ENCODE results near the gene TAOK3.

The TAOK3 gene

DNA sequence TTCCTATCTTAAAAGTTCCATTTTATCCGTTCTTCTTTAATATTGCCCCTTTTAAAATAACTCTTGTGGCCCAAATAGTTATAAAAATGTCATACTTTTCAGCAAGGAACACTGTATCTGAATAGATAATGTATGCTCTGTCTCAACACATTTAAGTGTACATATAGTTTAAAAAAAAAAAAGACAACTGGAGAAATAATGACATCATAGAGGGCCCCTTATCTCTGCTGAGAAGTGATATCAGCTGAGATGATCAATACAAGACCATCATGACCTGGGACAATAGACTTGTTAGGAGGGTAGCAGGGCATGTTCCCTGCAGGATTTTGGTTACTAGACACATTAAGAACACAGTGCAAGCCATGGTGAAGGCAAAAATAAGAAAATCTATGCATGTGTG is 159.3 kb downstream of the TAOK3 start:
- no peak overlapping the region for H3K4me3 ChIP-seq (ENCODE audit: low read depth, low read length)
- no peak for DNase-seq (ENCODE audit: low read depth, low spot score)
- no peak for TF ChIP-seq CTCF (IDR thresholded peaks at IDR 0.05; ENCODE audit: low read depth, low read length)
- in situ Hi-C loops (cut with HindIII; ENCODE audit: low sequenced_read_pairs), result no loop called here

- H3K4me3 ChIP-seq (ENCODE audit: low read depth, low read length), result no peak overlapping the region
- no peak for DNase-seq (ENCODE audit: low read depth, low spot score)
- TF ChIP-seq CTCF (IDR thresholded peaks at IDR 0.05; ENCODE audit: low read depth, low read length), result no peak
- in situ Hi-C loops (cut with HindIII; ENCODE audit: low sequenced_read_pairs), result no loop called here
Observed at GRCh38 chr12:118212606-118213005, 160.1 kb downstream of the TAOK3 start.

DNA sequence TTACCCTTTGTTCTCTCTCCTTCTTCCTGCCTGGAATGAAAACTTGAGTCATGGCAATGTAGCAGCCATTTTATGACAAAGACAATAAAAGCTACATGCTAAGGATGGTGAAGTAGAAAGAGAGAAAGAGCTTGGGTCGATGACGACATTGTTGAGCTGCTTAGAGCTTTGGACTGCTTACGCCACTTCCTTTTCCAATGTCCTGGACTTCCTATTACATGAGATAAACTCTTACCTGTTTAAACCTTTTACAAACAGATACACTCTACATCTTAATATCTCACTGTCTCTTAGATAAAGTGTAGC is 166.6 kb downstream of the TAOK3 start:
- no peak for DNase-seq (ENCODE audit: low read depth, low spot score)
- TF ChIP-seq CTCF (IDR thresholded peaks at IDR 0.05; ENCODE audit: low read depth, low read length), result no peak
- no peak overlapping the region for H3K4me3 ChIP-seq (ENCODE audit: low read depth, low read length)
- in situ Hi-C loops (cut with HindIII; ENCODE audit: low sequenced_read_pairs), result no loop called here

GRCh38 chr12:118193958-118194357 is 178.7 kb downstream of the TAOK3 start:
- in situ Hi-C loops (cut with HindIII; ENCODE audit: low sequenced_read_pairs), result no loop called here
- TF ChIP-seq CTCF (IDR thresholded peaks at IDR 0.05; ENCODE audit: low read depth, low read length), result no peak

GRCh38 chr12:118193477-118193876 is 179.2 kb downstream of the TAOK3 start:
- DNase-seq (ENCODE audit: low read depth, low spot score), result no peak
- in situ Hi-C loops (cut with HindIII; ENCODE audit: low sequenced_read_pairs), result no loop called here

More at GRCh38 chr12:118193958-118194357, 178.7 kb downstream of the TAOK3 start:
- H3K4me3 ChIP-seq (ENCODE audit: low read depth, low read length), result no peak overlapping the region
- DNase-seq (ENCODE audit: low read depth, low spot score), result no peak

GRCh38 chr12:118190266-118190665 is 182.4 kb downstream of the TAOK3 start:
- TF ChIP-seq CTCF (IDR thresholded peaks at IDR 0.05; ENCODE audit: low read depth, low read length), result no peak
- in situ Hi-C loops (cut with HindIII; ENCODE audit: low sequenced_read_pairs), result no loop called here
- peak; percentile 53 for DNase-seq (ENCODE audit: low read depth, low spot score)
- H3K4me3 ChIP-seq (ENCODE audit: low read depth, low read length), result peak overlapping the region; percentile 46

More at GRCh38 chr12:118193477-118193876, 179.2 kb downstream of the TAOK3 start:
- H3K4me3 ChIP-seq (ENCODE audit: low read depth, low read length), result no peak overlapping the region
- no peak for TF ChIP-seq CTCF (IDR thresholded peaks at IDR 0.05; ENCODE audit: low read depth, low read length)

DNA sequence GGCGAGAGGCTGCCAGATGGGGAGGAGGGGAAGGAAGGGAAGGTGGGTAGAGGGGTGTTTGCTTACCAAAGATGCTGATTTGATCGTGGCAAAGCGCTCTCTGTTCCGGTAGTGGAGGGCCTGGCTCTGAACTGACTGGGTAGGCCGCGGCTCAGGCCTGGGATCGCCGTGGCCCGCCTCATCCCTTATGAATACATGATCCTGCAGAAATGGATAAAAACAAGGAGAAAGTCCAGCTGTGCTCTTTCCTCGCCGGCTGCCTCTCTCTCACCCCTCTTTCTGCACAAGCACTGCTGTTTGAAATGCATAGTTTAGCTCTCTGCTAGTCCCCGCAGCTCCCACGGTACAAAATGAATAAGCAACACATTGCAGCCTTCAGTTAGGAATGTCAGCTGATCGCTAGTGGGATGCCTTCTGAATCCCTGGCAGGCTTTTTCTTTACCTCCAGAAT is 182.9 kb downstream of the TAOK3 start:
- in situ Hi-C loops (cut with HindIII; ENCODE audit: low sequenced_read_pairs), result loop anchor here (10.0 kb wide), 1 partner anchor 185 kb away; the partner anchor contains the start of genes SUDS3 and TAOK3
- H3K4me3 ChIP-seq (ENCODE audit: low read depth, low read length), result peak overlapping the region; percentile 46
- peak; percentile 66 for DNase-seq (ENCODE audit: low read depth, low spot score)
- no peak for TF ChIP-seq CTCF (IDR thresholded peaks at IDR 0.05; ENCODE audit: low read depth, low read length)

Measured in astrocyte of the spinal cord (primary cell).